Fibroblast of pulmonary artery (primary cell): ENCODE results near the gene ZG16B.

Source experiments
- DNase-seq: peaks from one replicate; pipeline ENCODE4 v3.0.0-alpha.2; 2010; ENCODE audit warnings: low read depth
- H3K4me3 ChIP-seq: replicated peaks from 2 replicates; pipeline ENCODE4 v1.5.1; 2011; ENCODE audit warnings: low read depth, mild to moderate bottlenecking, control low read depth, low read length, moderate library complexity
- CTCF ChIP-seq: IDR thresholded peaks from 2 replicates; pipeline ENCODE4 v1.5.1; 2011; ENCODE audit warnings: mild to moderate bottlenecking, control low read depth, low read length, inconsistent platforms; ENCODE audit errors: missing control alignments

The ZG16B gene

GRCh38 chr16:2814551-2815298, 15.4 kb upstream of the ZG16B start:
- DNase-seq: no peak
- no peak overlapping the region for H3K4me3 ChIP-seq
- no peak for TF ChIP-seq CTCF

DNA sequence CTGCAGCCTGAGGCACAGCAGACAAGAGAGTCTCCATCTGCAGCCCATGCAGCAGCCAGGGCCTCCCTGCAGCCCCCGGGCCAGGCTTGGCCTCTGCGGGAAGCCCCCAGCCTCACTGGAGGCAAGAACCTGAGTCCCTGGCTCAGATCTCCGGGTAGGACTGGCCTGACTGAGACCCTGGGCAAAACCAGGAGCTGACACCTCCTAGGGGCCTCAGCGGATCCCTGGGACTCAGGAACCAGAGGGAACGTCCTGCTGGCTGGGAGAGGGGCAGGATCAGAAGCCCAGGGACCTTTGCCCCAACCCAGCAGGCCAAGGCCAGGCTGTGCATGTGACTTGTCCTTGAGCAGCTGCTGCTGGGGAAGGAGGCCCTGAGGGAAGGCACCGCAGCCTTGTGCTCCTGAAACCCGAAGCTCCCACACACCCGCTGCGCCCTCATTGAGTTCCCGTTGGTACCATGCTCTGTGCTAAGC, 14.8 kb upstream of the ZG16B start:
- no peak overlapping the region for H3K4me3 ChIP-seq
- no peak for DNase-seq
- no peak for TF ChIP-seq CTCF

DNA sequence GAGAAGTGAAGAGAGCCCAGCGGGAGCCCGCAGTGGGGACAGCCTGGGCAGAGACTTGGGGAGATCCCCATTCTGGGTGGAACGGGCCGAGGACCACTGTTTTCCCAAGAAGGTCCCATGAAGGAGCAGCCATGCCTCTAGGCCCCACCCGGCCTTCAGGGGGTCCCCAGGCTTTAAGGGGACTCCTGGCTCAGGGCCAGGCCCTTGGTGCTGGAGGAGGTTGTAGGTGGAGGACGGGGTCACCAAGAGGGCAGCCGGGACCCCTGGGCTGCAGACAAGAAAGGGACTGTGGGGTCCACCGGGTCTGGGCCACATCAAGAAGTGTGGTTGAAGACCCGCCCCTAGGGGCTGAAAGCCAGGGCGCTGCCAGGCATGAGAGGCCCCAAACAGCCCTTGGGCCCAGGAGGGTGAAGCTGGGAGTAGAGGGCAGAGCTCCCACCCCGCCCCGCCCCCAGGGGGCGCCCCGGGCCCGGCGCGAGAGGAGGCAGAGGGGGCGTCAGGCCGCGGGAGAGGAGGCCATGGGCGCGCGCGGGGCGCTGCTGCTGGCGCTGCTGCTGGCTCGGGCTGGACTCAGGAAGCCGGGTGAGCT, 13.3 kb upstream of the ZG16B start, which contains the start of gene PRSS21:
Gene PRSS21, plus strand, starts transcription at position 487 of the 589 bp plus-strand sequence. Its CDS starts 32 bp downstream, at position 519.
- no peak within 1 kb of the TSS for H3K4me3 ChIP-seq
- no peak for TF ChIP-seq CTCF
- DNase-seq: no peak

- no peak for DNase-seq
- no peak for TF ChIP-seq CTCF
- H3K4me3 ChIP-seq: no peak overlapping the region
Measured at GRCh38 chr16:2817340-2818271, 12.5 kb upstream of the ZG16B start.

DNA sequence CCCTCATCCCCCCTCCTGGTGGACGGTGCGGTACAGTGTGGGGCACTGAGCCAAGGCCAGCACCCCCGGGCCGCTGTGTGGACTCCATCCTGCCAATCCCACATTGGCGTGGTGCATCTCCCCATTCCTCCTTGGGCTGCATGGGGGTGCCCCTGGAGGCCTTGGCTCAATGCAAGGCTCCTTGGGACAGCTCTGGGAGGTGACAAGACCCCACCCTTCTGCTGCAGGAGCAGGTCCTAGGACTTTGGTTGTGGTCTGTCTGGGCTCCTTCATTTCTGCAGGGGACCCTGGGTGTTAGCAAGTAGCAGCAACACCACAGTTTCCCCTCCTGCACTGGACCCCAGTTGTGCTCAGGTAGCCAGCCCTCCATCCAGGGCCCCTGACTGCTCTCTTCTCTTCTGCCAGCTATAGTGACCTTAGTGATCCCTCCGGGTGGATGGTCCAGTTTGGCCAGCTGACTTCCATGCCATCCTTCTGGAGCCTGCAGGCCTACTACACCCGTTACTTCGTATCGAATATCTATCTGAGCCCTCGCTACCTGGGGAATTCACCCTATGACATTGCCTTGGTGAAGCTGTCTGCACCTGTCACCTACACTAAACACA, 11.7 kb upstream of the ZG16B start:
- no peak for TF ChIP-seq CTCF
- no peak for DNase-seq
- no peak overlapping the region for H3K4me3 ChIP-seq

DNA sequence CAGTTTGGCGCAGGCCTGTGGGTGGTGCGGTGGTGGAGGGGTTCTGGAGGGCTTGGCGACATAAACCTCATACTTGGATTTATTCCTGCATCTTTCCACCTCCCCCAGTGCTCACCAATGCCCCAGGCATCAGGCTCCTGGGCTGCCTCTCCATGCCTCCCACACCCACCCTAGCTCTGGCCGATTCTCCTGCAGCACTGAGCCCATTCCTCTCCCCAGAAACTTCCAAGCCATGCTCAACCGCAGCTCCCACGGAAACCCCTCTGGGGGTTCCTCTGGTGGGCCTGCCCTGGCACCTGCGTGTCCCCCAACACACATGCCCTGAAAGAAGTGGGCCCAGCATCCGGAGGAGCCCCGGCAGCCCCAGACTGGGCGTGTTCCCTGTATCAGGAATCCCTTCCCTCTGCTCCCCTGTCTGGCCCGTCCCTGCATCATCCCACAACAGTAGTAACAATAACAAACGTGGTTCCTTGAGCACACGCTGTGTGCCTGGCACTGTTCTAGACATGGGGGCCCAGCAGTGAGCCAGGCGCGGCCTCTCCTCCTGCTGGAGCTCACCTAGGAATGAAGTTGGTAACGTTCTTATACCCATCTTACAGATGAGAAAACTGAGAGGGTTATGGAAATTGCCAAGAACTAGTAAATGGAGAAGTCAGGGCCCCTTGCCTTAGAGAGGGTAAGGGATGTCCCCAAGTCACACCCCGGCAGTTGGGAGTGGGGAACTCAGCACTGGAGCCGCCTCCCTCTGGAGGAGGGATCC, 10.7 kb upstream of the ZG16B start:
- no peak for TF ChIP-seq CTCF
- no peak overlapping the region for H3K4me3 ChIP-seq
- DNase-seq: no peak
